Dedifferentiated amniotic fluid mesenchymal stem cell (primary cell): ENCODE results near the gene KDM2A.
"Not testable (repeated sequence)": the region's sequence is repeated elsewhere in the genome, so short reads cannot be mapped to it uniquely, and the experiment has no call there.

ENCODE experiments used
- DNase-seq: peaks from one replicate; pipeline ENCODE4 v3.0.0-alpha.2; 2016; ENCODE audit errors: extremely low spot score

Gene KDM2A

DNA sequence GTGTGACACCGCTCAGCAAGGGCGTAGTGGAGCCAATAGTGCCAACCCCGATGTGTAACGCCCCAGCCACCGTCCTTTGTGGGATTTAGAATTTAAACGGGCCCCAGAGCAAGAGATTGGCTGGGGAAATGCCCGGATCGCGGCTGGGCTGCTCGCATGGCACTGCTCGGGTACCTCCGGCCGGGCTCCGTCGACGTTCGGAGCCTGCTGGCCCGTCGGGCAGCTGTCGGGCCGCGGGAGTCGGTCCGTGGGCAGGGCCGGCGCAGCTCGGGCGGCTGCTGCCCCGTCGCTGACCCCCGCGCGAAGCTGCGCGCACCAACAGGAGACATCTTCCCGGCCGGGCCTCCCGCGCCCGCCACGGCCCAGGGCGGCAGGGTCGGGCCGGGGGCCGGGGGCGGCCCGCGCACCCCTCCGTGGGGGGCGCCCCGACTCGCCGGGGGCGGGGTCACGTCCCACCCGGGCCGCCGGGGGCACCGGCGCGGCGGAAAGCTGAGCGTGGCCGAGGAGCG is 1.3 kb upstream of the KDM2A start:
- DNase-seq: no peak

DNA sequence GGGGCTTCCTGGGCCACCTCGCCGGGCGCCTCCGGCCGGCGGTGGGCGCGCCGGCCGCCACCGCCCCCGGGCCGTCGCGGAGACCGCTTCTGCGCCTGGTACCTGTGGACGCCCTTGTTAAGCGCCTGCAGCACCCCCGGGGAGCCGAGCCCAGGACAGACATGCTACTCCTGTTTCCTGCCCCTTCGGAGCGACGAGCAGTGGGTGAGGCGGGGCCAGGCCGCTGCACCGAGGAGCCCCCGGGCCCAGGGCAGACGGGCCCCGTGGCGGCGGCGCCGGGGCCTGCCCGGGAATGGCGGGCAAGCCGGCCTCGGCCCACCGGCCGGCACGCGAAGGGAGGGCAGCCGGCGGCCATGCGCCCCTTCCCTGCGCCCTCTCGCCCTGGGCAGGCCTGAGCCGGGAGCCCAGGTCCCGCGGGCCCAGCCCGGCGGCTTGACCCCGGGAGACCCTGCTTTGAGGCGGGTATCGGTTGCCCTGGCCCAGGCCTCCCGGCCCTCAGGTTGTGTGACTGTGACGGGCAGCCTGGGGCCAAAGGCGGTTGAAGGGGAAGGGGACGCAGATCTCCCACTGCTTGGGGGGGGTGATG is 789 bp upstream of the KDM2A start:
- no peak for DNase-seq

DNA sequence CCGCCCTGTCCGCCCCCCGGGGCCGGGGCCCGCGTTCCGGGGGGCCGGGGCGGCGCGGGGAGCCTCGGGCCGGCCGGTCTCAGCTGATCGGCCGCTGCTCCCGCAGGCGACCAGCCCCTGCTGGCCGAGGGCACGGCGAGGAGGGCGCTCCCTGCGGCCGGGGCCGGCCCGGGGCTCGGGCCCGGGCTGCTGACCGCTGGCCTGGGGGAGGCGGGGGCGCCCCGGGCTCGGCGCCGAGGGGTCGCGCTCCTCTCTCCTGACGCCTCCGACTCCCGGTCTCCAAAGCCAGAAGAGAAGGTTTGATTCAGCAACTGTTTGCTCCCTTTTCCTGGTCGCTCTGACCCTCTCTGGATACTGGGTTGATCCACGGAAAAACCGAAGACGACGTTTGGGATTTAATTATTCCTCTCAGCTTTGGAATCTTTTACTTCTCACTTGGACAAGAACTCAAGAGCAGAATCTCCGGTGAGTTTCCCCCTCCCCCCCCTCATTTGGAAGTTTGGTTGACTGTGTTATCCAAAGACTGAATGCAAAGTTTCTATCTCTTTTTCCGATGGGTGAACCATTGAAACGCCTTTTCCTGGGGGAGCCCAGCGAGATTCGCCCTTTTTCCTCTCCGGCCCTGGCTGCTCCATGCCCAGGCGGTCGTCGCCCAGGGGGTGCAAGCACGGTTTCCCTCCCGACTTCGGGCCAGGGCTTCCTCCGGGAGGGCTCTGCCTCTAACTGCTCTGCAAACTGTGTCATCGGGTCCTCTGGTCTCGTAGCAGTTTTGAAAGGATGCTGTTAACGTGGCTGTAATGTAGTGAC is 725 bp downstream of the KDM2A start:
- DNase-seq: no peak

DNA sequence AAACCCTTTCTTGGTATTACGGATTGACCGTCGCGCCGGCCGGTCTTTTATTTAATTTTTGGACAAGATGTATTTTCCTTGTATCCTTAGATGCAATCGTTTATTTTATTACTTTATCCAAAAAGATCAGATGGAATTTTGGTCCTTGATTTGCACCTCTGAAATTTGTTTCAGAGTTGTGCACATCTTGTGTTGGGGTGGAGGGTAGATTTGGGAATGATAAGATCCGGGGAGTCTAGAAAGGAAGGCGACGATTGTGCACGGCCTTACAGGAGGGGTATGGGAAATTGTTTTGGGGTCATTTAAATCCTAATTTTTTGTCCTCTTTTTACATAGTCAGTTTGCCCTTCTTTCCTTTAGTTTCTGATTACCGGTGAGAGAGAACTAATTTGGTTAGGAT is 1.4 kb downstream of the KDM2A start:
- DNase-seq: no peak

DNA sequence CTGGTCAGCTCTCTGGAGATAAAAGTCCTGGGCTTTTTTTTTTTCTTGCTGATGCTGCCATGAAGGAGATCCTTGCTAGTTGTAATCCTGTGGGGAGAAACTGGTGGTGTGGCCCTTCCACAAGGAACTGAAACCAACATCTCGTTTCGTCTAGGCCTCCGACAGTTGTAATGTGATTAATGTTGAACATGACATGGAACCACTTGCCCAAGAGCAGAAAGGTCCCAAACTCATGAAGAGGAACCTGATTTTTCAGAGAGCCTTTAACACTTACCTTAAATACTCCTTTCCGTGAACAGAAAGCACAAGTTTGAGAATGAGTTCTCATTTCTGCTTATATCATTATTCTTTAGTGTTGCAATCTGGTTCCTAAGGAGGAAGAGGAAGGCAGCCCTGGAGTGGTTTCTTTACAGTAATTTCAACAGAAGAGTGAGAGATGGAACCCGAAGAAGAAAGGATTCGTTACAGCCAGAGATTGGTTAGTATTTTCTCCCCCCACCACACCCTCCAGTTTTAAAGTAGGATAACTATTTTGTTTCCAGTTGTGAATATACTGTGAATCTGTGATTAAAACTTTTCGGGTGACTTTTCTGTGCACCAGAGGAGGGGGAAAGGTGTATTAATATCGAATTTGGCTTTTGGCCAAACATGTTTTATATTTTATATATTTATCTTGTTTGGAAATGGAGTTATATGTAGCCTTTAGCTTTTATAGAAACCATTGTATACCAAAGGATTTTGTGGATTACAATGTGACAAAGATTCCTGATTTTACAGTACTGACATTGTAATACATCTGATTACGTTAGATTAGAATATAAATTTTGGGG is 2.0 kb downstream of the KDM2A start:
- no peak for DNase-seq

DNA sequence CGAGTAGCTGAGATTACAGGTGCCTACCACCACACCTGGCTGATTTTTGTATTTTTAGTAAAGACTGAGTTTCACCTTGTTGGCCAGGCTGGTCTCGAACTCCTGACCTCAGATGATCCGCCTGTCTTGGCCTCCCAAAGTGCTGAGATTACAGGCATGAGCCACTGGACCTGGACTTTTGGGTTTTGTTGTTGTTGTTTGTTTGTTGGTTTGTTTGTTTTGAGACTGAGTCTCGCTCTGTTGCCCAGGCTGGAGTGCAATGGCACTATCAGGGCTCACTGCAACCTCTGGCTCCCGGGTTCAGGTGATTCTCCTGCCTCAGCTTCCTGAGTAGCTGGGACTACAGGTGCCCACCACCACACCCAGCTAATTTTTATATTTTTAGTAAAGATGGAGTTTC is 4.7 kb downstream of the KDM2A start:
- not testable (repeated sequence) for DNase-seq

DNA sequence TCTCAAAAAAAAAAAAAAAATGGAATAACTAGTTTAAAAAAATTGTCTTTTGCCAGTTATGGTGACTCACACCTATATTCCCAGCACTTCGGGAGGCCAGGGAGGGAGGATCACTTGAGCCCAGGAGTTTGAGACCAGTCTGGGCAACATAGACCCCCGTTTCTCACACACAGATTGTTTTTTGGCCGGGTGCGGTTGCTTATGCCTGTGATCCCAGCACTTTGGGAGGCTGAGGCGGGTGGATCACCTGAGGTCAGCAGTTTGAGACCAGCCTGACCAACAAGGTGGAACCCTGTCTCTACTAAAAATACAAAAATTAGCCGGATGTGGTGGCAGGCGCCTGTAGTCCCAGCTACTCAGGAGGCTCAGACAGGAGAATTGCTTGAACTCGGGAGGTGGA is 7.2 kb downstream of the KDM2A start:
- not testable (repeated sequence) for DNase-seq

DNA sequence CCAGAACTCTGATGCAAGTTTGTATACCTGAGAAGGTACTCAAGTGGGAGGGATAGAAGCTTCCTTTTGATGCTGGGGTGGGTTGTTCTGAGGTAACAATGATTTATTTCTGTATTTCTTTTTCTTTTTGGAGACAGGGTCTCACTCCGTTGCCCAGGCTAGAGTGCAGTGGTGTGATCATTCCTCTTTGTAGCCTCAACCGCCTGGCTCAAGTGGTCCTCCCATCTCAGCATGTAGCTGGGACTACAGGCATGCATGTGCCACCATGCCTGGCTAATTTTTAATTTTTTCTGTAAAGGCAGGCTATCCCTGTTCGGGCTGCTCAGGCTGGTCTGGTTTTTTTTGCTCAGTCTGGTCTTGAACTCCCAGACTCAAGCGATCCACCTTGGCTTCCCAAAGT is 7.9 kb downstream of the KDM2A start:
- no peak for DNase-seq

DNA sequence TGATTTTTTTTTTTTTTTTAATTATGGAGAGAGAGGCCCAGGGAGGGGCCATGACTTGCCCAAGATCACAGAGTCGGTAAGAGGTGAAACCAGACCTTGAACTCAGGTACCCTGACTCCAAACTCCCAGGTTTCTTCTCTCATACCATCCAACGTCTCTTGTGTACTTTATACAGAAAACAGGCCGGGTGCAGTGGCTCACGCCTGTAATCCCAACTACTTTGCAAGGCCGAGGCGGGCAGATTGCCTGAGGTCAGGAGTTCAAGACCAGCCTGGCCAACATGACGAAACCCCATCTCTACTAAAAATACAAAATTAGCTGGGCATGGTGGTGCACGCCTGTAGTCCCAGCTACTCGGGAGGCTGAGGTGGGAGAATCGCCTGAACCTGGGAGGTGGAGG is 11.8 kb downstream of the KDM2A start:
- not testable (repeated sequence) for DNase-seq

DNA sequence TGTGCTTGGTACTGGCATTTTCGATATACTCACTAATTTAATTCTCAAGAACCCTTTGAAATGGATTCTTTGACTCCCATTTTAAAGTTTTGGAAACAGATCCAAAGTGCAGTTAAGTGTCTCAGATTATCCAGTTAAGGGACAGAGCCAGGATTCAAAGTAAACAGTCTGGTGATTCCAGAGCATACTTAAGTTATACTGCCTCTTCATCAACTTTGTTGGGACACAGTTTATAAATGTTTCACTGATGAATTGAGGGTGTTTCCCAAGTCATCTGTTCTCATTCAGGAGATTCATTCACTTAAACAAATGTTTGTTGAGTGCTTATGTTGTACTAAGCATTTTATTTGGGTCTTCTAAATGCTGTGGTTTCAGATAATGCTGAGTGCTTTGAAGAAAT is 17.1 kb downstream of the KDM2A start:
- DNase-seq: no peak

DNA sequence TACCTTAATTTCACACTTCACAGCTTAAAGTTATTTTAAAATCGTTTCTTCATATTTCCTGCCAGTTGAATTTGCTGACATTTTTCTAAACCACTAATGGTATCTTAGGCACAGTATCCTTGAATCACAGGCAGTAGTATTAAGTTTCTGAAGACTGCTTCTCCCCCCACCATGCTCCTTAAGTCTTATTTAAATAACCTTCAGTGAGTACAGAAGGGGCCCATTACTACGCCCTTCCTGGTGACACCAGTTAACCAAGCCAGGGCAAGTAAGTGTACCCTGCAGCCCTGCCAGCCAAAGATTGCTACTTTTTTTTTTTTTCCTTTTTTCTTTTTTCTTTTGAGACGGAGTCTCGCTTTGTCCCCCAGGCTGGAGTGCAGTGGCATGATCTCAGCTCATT is 19.9 kb downstream of the KDM2A start:
- DNase-seq: no peak

DNA sequence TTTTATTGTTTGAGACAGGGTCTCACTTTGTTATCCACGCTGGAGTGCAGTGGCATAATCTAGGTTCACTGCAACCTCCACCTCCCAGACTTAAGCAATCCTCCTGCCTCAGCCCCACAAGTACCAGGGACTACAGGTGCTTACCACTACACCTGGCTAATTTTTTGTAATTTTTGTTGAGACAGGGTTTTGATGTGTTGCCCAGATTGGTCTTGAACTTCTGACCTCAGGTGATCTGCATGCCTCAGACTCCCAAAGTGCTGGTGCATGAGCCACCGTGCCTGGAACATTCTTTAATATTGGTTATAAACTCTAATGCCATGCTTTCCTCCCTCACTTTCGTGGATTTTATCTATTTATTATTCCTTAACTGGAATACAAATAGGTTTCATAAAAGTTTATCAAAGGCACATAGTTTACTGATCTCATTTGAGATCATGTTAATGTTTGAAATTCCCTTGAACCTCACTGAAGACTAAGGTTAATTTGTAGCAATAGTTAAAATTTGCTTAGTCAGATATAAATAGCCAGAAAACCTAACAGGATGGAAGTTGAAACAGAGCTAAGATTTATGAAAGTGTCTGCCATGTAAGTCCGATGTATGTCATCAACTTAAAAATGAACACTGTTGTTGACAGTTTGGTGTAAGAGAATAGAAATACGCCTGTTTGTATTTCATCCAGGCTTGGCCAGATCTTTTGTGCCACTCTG is 27.6 kb downstream of the KDM2A start:
- no peak for DNase-seq

DNA sequence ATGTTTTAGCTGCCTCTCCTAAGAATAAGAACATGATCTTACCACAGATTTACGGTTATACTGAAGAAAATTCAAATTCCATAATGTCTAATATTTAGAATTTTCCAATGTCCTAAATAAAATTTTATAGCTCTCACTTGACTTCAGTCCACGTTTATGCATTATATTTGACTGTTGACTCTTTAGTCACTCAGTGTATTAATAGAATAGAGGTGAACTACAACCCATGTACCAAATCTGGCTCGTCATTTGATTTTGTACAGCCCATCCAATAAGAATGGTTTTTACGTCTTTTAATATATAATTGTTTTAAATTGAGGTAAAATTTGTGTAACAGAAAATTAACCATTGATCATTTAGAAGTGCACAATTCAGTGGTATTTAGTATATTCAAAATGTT is 34.9 kb downstream of the KDM2A start:
- DNase-seq: no peak

DNA sequence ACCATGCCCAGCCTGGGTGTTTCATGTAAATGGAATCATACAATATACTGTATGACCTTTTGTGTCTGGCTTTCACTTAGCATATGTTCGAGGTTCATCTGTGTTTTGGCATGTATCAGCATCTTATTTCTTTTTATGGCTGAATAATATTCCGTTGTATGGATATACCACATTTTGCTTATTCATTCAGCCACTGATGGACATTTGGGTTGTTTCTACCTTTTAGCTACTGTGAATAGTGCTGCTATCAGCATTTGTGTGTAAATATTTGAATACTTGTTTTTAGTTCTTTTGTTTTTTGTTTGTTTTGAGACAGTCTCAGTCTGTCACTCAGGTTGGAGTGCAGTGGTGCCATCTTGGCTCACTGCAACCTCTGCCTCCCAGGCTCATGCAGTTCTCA is 35.7 kb downstream of the KDM2A start:
- no peak for DNase-seq

DNA sequence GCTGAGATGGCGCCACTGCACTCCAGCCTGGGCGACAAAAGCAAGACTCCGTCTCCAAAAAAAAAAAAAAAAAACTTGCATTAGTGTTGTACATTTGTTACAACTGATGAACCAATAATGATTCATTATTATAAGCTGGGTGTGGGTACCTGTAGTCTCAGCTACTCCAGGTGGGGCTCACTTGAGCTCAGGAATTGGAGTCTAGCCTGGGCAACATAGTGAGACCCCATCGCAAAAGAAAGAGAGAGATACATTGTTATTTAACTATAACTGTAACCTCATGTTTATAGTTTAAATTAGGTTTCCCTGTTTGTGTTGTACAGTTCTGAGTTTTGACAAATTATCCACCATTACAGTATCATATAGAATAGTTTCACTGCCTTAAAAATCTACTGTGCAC is 38.6 kb downstream of the KDM2A start:
- DNase-seq: no peak

DNA sequence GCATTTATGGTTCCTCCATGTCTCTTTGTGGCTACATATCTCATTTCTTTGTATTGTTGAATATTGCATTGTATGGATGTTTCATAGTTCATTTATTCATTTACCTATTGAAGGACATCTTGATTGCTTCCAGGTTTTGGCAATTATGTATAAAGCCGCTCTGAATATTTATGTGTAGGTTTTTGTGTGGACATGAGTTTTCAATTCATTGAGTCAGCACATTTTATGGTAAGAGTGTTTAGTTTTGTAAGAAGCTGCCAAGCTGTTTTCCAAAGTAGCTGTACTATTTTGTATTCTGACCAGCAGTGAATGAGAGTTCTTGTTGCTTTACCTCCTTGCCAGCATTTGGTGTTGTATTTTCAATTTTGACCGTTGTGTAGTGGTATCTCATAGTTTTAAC is 39.2 kb downstream of the KDM2A start:
- no peak for DNase-seq

DNA sequence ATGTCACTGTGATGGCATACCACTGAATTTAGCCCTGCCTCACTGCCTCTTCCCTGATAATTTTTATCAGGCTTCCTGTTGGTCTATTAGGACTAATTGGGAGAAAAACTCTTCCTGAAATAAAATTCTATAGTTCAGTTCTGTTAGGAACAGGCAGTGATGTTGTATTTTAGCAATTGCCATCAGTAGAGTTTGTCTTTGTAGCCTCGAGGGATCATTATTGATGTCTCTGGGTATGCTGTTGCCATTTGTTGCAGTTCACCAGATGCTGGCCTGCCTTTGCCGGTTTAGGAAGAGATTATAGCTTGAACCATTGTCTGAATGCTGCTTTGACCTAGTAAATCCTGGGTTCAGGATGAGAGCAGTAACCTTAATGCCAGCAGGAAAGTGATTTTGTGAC is 41.0 kb downstream of the KDM2A start:
- DNase-seq: no peak

DNA sequence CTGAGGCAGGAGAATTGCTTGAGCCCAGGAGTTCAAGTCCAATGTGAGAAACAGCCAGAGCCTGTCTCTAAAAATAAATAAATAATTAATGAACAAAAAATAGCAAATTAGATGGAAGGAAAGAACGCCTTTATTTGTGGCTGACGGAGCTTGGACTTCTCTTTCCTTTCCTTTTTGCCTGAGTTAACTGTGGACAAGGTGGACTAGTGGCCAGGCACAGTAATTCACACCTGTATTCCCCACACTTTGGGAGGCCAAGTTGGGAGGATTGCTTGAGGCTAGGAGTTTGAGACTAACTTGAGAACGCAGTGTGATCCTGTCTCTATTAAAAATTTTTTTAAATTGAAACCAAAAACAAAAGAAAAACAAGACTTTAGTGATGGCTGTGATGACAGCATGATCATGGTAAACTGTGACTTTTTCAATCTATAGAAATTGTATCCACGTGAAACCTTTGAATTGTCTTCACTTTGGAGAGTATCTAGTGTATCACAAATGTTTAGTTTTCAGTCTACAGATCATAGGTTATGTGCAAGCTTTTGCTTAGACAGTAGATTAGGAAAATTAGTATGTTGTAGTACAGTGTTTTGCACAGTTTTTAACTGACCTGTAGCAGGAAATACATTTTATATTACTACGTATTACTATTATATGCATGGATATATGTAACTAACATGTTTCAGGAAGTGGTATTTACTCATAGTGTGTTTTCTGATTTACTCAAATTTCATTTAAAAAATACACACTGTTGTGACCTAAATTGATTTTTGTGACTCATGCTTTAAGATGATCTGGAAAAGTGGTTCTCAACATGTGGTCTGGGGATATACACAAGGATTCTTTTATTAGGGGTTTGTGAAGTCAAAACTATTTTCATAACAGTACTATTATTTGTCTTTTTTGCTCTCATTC is 42.1 kb downstream of the KDM2A start:
- no peak for DNase-seq

DNA sequence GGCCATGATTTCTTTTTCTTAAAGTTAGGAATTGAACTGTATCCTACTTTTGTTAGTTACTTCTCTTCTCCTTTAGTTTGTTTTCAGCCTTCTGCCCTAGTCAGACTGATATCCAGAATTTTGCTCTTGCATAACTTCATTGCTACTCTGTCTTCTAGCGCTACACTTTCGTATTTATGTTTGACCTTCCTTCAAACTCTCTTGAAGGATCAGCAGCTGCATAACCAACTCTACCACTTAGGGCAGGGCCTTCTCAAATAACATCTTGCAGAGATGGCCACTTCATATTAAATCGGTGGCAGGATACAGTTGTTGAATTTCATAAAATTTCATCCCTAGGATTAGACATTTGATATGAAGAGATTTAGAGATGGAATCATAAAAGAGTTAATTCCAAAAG is 43.9 kb downstream of the KDM2A start:
- no peak for DNase-seq

DNA sequence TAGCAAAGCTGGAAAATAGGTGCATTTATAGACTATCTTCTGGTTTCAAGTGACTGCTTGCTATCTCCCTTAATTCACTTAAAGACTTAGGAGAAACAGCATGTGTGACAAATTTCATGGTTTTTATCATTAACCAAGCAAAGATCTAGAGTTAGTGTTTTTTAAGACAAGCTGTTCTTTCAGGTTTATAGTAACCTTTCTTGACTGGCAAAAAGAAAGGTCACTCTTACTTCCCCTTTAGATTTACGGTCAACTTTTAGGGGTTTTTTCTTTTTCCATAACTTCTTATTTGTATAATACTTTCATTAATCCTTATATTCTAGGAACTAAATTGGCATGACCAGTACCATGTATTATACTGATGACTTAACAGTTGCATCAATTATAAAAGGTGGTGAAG is 46.6 kb downstream of the KDM2A start:
- no peak for DNase-seq

DNA sequence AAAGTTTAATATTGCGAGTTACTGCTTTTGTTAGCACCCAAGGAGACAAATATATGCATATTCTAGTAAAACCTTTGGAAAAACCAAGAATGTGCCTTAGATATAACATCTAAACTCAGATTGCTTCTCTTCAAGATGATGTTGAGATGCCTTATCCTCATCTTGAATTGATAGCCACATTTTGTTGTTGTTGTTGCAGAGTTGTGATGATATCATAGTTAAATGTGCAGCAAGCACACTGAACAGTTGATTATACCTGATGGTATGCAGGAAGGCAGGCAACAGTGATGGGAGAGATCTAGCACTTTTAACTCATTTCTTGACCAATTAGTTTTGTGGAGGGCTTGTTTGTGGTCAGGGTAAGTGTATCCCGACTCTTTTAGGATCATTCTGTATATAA is 48.0 kb downstream of the KDM2A start:
- no peak for DNase-seq
